MCF 10A (cell line): ENCODE results near the gene VPS39. TPM values are rescaled to one million over a fixed set of nuclear protein-coding genes. Genes with fewer than 3 reads are reported as not detected.
"Not testable (repeated sequence)": the region's sequence is repeated elsewhere in the genome, so short reads cannot be mapped to it uniquely, and the experiment has no call there.

Source experiments
- BruUV-seq: library from RNA; stranded (reverse); fragments of 400-500 nt; replicated peaks from 2 replicates; lab custom pipeline; 2021; lab: Mats Ljungman, UMichigan
- CTCF ChIA-PET: fragments of 300-600 bp; sonication (Branson Sonifier 250); formaldehyde crosslinking; extraction: SDS; loops from one replicate; lab custom pipeline; 2021; ENCODE audit warnings: antibody characterized with exemption, inconsistent platforms; lab: Yijun Ruan, JAX
- POLR2A ChIA-PET: fragments of 300-600, 350-650 bp; sonication (Branson Sonifier 250); formaldehyde crosslinking; extraction: SDS; loops from one replicate; lab custom pipeline; 2020; ENCODE audit warnings: antibody characterized with exemption, inconsistent platforms; lab: Yijun Ruan, JAX
- DNase-seq: peaks from one replicate; pipeline ENCODE4 v3.0.0-alpha.2; 2018; ENCODE audit not compliant: unreplicated experiment
- H3K27ac Mint-ChIP-seq: one replicate; pipeline ENCODE4 v1.8.0; 2022; ENCODE audit warnings: mild to moderate bottlenecking, low read depth, mixed read lengths; ENCODE audit not compliant: unreplicated experiment
- H3K27me3 Mint-ChIP-seq: one replicate; pipeline ENCODE4 v1.8.0; 2022; ENCODE audit warnings: mixed read lengths; ENCODE audit not compliant: insufficient read depth, unreplicated experiment
- H3K36me3 Mint-ChIP-seq: one replicate; pipeline ENCODE4 v1.8.0; 2022; ENCODE audit warnings: mild to moderate bottlenecking, moderate library complexity, mixed read lengths; ENCODE audit not compliant: insufficient read depth, unreplicated experiment
- H3K4me1 Mint-ChIP-seq: one replicate; pipeline ENCODE4 v1.8.0; 2022; ENCODE audit warnings: mixed read lengths; ENCODE audit not compliant: insufficient read depth, unreplicated experiment
- H3K4me3 Mint-ChIP-seq: one replicate; pipeline ENCODE4 v1.8.0; 2022; ENCODE audit warnings: mild to moderate bottlenecking, moderate library complexity, mixed read lengths; ENCODE audit not compliant: unreplicated experiment
- H3K9me3 Mint-ChIP-seq: one replicate; pipeline ENCODE4 v1.8.0; 2022; ENCODE audit warnings: mixed read lengths; ENCODE audit not compliant: unreplicated experiment
- intact Hi-C: fragments of 100-400 bp; cut with micrococcal nuclease; formaldehyde crosslinking; loops from 2 replicates; pipeline ENCODE4 v1.14.1; 2022
- total RNA-seq: library from RNA; stranded (reverse); gene quantifications from 2 replicates; pipeline ENCODE4 v1.2.3, GENCODE V29; 2022
- TF ChIP-seq, protein P1 (sequence below): fragments of 200-600 bp; IDR thresholded peaks from one replicate; pipeline ENCODE4 v1.8.0; 2022; ENCODE audit warnings: antibody characterized with exemption, mild to moderate bottlenecking; ENCODE audit not compliant: unreplicated experiment

The VPS39 gene
- total RNA-seq, 1 experiment from 2014 or later = 47.1 TPM

DNA sequence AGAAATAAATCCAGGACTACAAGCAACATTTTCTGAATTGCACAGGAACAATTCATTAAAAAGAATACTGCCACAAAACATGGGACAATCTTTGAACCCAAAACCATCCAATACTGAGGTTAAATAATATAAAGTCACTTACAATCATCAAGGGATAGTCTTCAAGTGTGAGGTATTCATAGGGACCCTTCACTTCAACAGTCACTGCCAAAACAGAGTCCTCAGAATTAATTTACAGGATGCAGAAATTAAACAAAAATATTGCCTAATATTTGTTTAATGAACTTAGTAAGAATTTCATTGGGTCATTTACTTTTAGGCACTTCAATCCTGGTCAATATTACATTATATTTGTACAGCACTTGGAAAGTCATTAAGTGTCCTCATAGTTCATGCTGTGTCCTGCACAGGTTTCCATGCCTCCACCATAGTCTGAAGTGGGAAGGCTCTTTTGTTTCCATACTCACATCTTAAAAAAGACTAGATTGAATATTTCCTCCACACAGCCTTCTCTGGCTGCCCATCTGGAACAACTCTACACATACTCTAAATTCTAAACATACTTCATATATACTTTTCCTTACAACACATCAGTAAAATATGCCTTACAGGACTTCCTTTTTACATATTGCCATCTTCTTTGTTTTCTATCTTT is 31.6 kb upstream of the VPS39 start:
- BruUV-seq = no TSS peak
- POLR2A ChIA-PET = interaction anchor here (0.7 kb wide), 1 partner anchor 864 kb away, joined by 3 read pairs; no protein-coding TSS in a partner anchor
- no peak for DNase-seq

DNA sequence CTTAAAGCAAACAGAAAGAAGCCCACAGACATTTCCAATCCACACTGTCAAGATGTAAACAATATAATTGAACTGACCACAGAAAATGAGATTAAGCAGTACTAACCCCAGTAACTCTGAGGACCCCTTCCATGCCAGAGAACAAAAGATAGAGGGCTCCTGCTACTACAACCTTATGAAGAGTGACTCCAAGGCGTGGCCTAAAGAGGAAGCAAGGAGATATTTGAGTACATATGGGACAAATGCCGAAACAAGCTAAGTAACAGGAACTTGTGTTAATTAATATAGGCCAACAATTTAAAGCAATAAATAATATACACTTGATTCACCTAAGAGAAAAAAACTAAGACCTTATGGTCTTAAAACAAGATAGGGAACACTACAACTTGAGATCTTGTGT is 25.0 kb upstream of the VPS39 start:
- no TSS peak for BruUV-seq
- peaks cover 84% of the 10 kb centered on the region for H3K36me3 Mint-ChIP-seq
- H3K4me3 Mint-ChIP-seq = no peak overlapping the region
- no peaks in the 10 kb centered on the region for H3K27me3 Mint-ChIP-seq
- intact Hi-C loops = no loop called here
- no peaks in the 10 kb centered on the region for H3K9me3 Mint-ChIP-seq
- POLR2A ChIA-PET = interaction anchor here (1.1 kb wide), 1 partner anchor 25 kb away, joined by 5 read pairs; the partner anchor contains the start of gene VPS39
- no peaks in the 10 kb centered on the region for H3K4me1 Mint-ChIP-seq
- no peak overlapping the region for H3K27ac Mint-ChIP-seq
- TF ChIP-seq, protein P1, sequence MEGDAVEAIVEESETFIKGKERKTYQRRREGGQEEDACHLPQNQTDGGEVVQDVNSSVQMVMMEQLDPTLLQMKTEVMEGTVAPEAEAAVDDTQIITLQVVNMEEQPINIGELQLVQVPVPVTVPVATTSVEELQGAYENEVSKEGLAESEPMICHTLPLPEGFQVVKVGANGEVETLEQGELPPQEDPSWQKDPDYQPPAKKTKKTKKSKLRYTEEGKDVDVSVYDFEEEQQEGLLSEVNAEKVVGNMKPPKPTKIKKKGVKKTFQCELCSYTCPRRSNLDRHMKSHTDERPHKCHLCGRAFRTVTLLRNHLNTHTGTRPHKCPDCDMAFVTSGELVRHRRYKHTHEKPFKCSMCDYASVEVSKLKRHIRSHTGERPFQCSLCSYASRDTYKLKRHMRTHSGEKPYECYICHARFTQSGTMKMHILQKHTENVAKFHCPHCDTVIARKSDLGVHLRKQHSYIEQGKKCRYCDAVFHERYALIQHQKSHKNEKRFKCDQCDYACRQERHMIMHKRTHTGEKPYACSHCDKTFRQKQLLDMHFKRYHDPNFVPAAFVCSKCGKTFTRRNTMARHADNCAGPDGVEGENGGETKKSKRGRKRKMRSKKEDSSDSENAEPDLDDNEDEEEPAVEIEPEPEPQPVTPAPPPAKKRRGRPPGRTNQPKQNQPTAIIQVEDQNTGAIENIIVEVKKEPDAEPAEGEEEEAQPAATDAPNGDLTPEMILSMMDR = no peak
- CTCF ChIA-PET = interaction anchor here (0.5 kb wide), 1 partner anchor 501 kb away, joined by 4 read pairs; no protein-coding TSS in a partner anchor
- DNase-seq = no peak

More for the DNA sequence above, 31.6 kb upstream of the VPS39 start:
- Mint-ChIP-seq H3K27me3 (no peaks in the 10 kb centered on the region), H3K4me1 (no peaks in the 10 kb centered on the region), H3K4me3 (no peak overlapping the region), H3K9me3 (no peaks in the 10 kb centered on the region), H3K27ac (no peak overlapping the region), H3K36me3 (peaks cover 67% of the 10 kb centered on the region)
- CTCF ChIA-PET = no interaction called here
- TF ChIP-seq, protein P1 = no peak
- intact Hi-C loops = no loop called here

DNA sequence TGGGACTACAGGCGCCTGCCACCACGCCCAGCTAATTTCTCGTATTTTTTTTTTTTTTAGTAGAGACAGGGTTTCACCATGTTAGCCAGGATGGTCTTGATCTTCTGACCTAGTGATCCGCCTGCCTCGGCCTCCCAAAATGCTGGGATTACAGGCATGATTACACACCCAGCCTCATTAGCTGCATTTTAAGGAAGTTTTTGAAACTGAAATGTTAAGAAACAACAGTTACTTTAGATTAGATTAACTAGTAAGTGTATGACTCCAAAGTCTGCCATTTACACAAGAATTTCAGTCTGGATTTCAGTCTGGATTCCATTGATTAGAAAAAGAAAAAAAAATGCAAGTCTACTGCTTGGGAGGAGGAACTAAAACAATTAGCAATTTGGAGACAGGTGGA is 24.5 kb upstream of the VPS39 start:
- ChIA-PET CTCF (interaction anchor here (0.5 kb wide), 1 partner anchor 501 kb away, joined by 4 read pairs; no protein-coding TSS in a partner anchor), POLR2A (interaction anchor here (1.1 kb wide), 1 partner anchor 25 kb away, joined by 5 read pairs; the partner anchor contains the start of gene VPS39)
- Mint-ChIP-seq H3K9me3 (no peaks in the 10 kb centered on the region), H3K36me3 (peaks cover 84% of the 10 kb centered on the region), H3K4me3 (no peak overlapping the region), H3K27ac (no peak overlapping the region), H3K27me3 (no peaks in the 10 kb centered on the region), H3K4me1 (no peaks in the 10 kb centered on the region)
- no peak for DNase-seq
- TF ChIP-seq, protein P1 = no peak
- intact Hi-C loops = no loop called here
- BruUV-seq = no TSS peak

DNA sequence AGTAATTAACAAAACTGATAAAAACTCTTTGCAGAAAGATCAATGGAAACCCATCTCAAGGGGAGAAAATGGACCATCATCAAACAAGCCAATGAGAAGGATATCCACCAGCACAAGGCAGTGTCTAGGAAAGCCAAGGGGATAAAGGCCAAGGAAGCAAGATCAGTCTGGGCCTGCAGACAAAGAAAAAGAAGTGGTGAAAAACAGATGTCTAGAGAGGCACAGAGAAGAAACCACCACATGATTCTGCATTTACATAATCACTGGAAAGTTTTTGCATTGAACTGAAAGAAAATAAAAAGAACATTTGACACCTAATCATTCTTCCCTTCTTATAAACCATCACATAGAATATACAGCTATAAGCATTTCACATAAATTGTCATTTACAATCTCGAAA is 23.0 kb upstream of the VPS39 start:
- H3K27me3 Mint-ChIP-seq = no peaks in the 10 kb centered on the region
- no TSS peak for BruUV-seq
- no peaks in the 10 kb centered on the region for H3K4me1 Mint-ChIP-seq
- H3K27ac Mint-ChIP-seq = no peak overlapping the region
- H3K36me3 Mint-ChIP-seq = peaks cover 84% of the 10 kb centered on the region
- H3K9me3 Mint-ChIP-seq = no peaks in the 10 kb centered on the region
- TF ChIP-seq, protein P1 = no peak
- intact Hi-C loops = no loop called here
- DNase-seq = no peak
- POLR2A ChIA-PET = interaction anchor here (0.7 to 1.8 kb wide), 3 partner anchors 11 to 285 kb away, joined by 3 to 4 read pairs (median 4); partner anchors contain the start of genes GANC and TMEM87A
- H3K4me3 Mint-ChIP-seq = no peak overlapping the region
- CTCF ChIA-PET = no interaction called here

DNA sequence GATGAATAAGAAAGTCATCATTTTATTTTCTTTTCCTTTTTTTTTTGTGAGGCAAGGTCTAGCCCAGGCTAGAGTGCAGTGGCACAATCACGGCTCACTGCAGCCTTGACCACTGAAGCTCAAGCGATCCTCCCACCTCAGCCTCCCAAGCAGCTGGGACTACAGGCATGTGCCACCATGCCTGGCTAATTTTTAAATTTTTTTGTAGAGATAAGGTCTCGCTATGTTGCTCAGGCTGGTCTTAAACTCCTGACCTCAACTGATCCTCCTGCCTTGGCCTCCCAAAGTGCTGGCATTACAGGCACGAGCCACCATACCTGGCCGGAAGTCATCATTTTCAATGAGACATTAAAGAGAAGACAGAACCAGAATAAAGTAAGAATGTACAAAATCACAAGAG is 20.9 kb upstream of the VPS39 start:
- intact Hi-C loops = loop anchor here (10.0 kb wide), 1 partner anchor 426 kb away; no protein-coding TSS in a partner anchor
- not testable (repeated sequence) for H3K9me3 Mint-ChIP-seq, BruUV-seq, H3K27me3 Mint-ChIP-seq, H3K4me3 Mint-ChIP-seq, DNase-seq, H3K4me1 Mint-ChIP-seq, H3K27ac Mint-ChIP-seq
- ChIA-PET POLR2A (interaction anchor here (1.0 to 2.5 kb wide), 2 partner anchors 42 to 44 kb away, joined by 3 to 9 read pairs; partner anchors contain the start of genes GANC and TMEM87A), CTCF (interaction anchor here (0.6 to 0.7 kb wide), 2 partner anchors 40 to 68 kb away, joined by 4 to 5 read pairs; no protein-coding TSS in a partner anchor)
- H3K36me3 Mint-ChIP-seq = peaks cover 85% of the 10 kb centered on the region
